GM12892 (cell line): ENCODE data around the gene RFTN1.

ENCODE experiments used
- POLR2A ChIP-seq: IDR thresholded peaks from 2 replicates; pipeline ENCODE4 v1.6.1; 2011; ENCODE audit warnings: low read depth, low read length, control low read depth
- POLR2AphosphoS5 ChIP-seq: IDR thresholded peaks from 2 replicates; pipeline ENCODE4 v1.6.1; 2011; ENCODE audit warnings: low read depth, low read length, control low read depth

- peak; percentile 59; the same call in 1 of the 2 replicates for TF ChIP-seq POLR2A
- no peak for TF ChIP-seq POLR2AphosphoS5
These were observed 4.9 kb downstream of the RFTN1 start for GRCh38 chr3:16508591-16508995.
